Measurements from ENCODE around the gene SMARCD3. TPM values are rescaled to one million over a fixed set of nuclear protein-coding genes. Genes with fewer than 3 reads are reported as not detected.

Gene SMARCD3
- total RNA-seq, 1 donor from 2014 or later = 52.9 TPM

- Mint-ChIP-seq H3K9me3 (ENCODE audit: low read depth) (no peaks in the 10 kb centered on the region), H3K27ac (no peak overlapping the region), H3K36me3 (ENCODE audit: insufficient read depth) (no peaks in the 10 kb centered on the region), H3K4me3 (ENCODE audit: low read depth) (no peak overlapping the region), H3K27me3 (peaks cover 10% of the 10 kb centered on the region), H3K4me1 (ENCODE audit: low read depth) (no peaks in the 10 kb centered on the region)
- TF ChIP-seq, protein P1, sequence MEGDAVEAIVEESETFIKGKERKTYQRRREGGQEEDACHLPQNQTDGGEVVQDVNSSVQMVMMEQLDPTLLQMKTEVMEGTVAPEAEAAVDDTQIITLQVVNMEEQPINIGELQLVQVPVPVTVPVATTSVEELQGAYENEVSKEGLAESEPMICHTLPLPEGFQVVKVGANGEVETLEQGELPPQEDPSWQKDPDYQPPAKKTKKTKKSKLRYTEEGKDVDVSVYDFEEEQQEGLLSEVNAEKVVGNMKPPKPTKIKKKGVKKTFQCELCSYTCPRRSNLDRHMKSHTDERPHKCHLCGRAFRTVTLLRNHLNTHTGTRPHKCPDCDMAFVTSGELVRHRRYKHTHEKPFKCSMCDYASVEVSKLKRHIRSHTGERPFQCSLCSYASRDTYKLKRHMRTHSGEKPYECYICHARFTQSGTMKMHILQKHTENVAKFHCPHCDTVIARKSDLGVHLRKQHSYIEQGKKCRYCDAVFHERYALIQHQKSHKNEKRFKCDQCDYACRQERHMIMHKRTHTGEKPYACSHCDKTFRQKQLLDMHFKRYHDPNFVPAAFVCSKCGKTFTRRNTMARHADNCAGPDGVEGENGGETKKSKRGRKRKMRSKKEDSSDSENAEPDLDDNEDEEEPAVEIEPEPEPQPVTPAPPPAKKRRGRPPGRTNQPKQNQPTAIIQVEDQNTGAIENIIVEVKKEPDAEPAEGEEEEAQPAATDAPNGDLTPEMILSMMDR (IDR thresholded peaks at IDR 0.05; ENCODE audit: unreplicated experiment) = no peak
- DNase-seq (ENCODE audit: low spot score, unreplicated experiment) = no peak
Measured at GRCh38 chr7:151195616-151196450, 52.7 kb downstream of the SMARCD3 start.

GRCh38 chr7:151194188-151194587, 54.3 kb downstream of the SMARCD3 start:
- Mint-ChIP-seq H3K4me3 (ENCODE audit: low read depth) (no peak overlapping the region), H3K27me3 (peaks cover 24% of the 10 kb centered on the region), H3K4me1 (ENCODE audit: low read depth) (no peaks in the 10 kb centered on the region), H3K27ac (no peak overlapping the region), H3K36me3 (ENCODE audit: insufficient read depth) (no peaks in the 10 kb centered on the region), H3K9me3 (ENCODE audit: low read depth) (no peaks in the 10 kb centered on the region)
- TF ChIP-seq, protein P1 (IDR thresholded peaks at IDR 0.05; ENCODE audit: unreplicated experiment) = no peak
- DNase-seq (ENCODE audit: low spot score, unreplicated experiment) = no peak

DNA sequence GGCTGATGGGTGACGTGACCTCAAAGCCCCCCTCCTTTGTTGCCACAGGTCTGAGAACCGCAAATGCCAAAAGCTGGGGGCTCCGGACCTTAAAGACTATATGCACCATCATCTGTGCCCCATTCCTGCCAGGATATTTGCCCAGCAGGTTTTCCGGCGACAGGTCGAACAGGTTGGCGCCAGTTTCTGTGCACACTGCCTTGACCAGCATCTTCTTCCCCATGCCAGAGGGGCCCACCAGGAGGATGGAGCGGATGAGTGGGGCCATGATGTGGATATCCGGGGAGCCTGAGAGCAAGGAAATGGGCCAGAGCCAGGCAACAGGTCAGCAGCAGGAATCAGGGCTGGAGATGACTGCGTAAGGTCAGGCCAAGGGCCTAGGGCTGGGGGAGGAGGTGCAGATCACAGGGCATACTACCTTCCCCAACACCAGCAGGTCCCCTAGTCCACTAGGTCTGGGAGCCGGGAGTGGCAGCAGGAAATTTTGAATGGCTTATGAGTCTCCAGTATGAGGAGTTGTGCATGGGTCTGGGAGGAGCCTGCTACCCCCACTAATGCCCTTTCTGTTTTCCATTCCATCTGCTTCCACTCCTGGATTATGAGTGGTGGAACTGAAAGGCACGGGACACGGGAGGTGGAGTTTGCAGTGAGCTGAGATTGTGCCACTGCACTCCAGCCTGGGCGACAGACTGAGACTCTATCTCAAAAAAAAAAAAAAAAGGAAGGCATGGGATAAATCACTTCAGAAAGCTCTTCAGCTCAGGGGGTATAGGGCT, 55.1 kb downstream of the SMARCD3 start:
- Mint-ChIP-seq H3K4me1 (ENCODE audit: low read depth) (no peaks in the 10 kb centered on the region), H3K36me3 (ENCODE audit: insufficient read depth) (no peaks in the 10 kb centered on the region), H3K4me3 (ENCODE audit: low read depth) (no peak overlapping the region), H3K9me3 (ENCODE audit: low read depth) (no peaks in the 10 kb centered on the region), H3K27ac (no peak overlapping the region), H3K27me3 (peaks cover 29% of the 10 kb centered on the region)
- TF ChIP-seq, protein P1 (IDR thresholded peaks at IDR 0.05; ENCODE audit: unreplicated experiment) = no peak
- DNase-seq (ENCODE audit: low spot score, unreplicated experiment) = no peak

DNA sequence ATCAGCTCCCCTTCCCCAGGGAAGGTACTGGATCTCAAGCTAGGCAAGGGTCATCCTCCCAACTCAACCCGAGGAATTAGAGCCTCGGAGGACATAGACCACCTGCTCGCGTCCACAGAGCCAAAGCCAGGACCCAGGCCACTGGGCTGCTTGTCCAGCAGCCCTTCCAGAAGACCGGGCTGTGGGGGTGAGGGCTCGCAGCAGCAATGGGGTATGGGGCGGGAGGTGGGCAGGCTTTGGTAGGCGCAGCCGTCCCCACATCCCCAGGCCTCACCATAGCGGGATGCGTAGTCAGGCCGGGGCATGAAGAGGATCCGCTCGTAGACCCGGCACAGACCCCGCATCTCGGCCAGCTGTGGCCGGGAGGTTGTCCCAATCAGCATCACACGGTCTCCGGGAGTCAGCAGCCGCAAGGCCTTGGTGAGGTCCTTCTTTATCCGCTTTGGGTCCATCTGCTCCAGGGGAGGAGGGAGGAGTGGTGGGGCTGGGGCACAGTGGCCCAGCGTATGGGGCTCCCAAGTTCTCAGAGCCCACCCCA, 56.4 kb downstream of the SMARCD3 start:
- TF ChIP-seq, protein P1 (IDR thresholded peaks at IDR 0.05; ENCODE audit: unreplicated experiment) = no peak
- Mint-ChIP-seq H3K36me3 (ENCODE audit: insufficient read depth) (no peaks in the 10 kb centered on the region), H3K27me3 (peaks cover 33% of the 10 kb centered on the region), H3K4me3 (ENCODE audit: low read depth) (no peak overlapping the region), H3K4me1 (ENCODE audit: low read depth) (no peaks in the 10 kb centered on the region), H3K27ac (no peak overlapping the region), H3K9me3 (ENCODE audit: low read depth) (no peaks in the 10 kb centered on the region)
- DNase-seq (ENCODE audit: low spot score, unreplicated experiment) = no peak

- no peak overlapping the region for H3K27ac Mint-ChIP-seq
- H3K4me3 Mint-ChIP-seq (ENCODE audit: low read depth) = no peak overlapping the region
- no peaks in the 10 kb centered on the region for H3K4me1 Mint-ChIP-seq (ENCODE audit: low read depth)
- no peaks in the 10 kb centered on the region for H3K9me3 Mint-ChIP-seq (ENCODE audit: low read depth)
- no peaks in the 10 kb centered on the region for H3K36me3 Mint-ChIP-seq (ENCODE audit: insufficient read depth)
- peaks cover 35% of the 10 kb centered on the region for H3K27me3 Mint-ChIP-seq
- no peak for DNase-seq (ENCODE audit: low spot score, unreplicated experiment)
- TF ChIP-seq, protein P1 (IDR thresholded peaks at IDR 0.05; ENCODE audit: unreplicated experiment) = no peak
Measured at GRCh38 chr7:151191544-151191943, 57.0 kb downstream of the SMARCD3 start.

All from progenitor cell of endocrine pancreas (in vitro differentiated cells).